ENCODE data around the gene CPT1A.

- TF ChIP-seq CTCF (IDR thresholded peaks at IDR 0.05; ENCODE audit: insufficient read depth, low read length, poor library complexity, severe bottlenecking) (no peak), EZH2phosphoT487 (conservative IDR thresholded peaks at IDR 0.05; ENCODE audit: low read length) (no peak)
Measured at GRCh38 chr11:68827733-68828132, 14.0 kb downstream of the CPT1A start.
